HEK293 (cell line): ENCODE results near the gene GARRE1.

ENCODE experiments used
- CTCF ChIA-PET: fragments of 350-600 bp; formaldehyde crosslinking; extraction: SDS; loops from one replicate; lab custom pipeline; 2021; ENCODE audit warnings: antibody characterized with exemption; lab: Yijun Ruan, JAX
- POLR2A ChIA-PET: fragments of 300-600 bp; formaldehyde crosslinking; extraction: SDS; loops from one replicate; lab custom pipeline; 2020; ENCODE audit warnings: antibody characterized with exemption, inconsistent platforms; lab: Yijun Ruan, JAX
- H3K27ac ChIP-seq: fragments of 200-500 bp; sonication (Bioruptor generic); 2 replicates; pipeline ENCODE4 v1.5.1; 2014; ENCODE audit warnings: low read depth, low read length, control low read depth, inconsistent platforms; ENCODE audit errors: extremely low read depth
- H3K36me3 ChIP-seq, 2 experiments: fragments of 200-500 bp in 1 of 2; sonication (Bioruptor generic) in 1 of 2; 1 replicate in 1 of 2; 2 replicates in 1 of 2; pipeline ENCODE4 v1.5.1; 2014 to 2017; ENCODE audit warnings: inconsistent platforms in 2 of 2, low read length in 2 of 2; ENCODE audit not compliant: control insufficient read depth in 2 of 2, insufficient read depth in 1 of 2
- H3K4me1 ChIP-seq: fragments of 200-500 bp; sonication (Bioruptor generic); 2 replicates; pipeline ENCODE4 v1.5.1; 2014; ENCODE audit warnings: mild to moderate bottlenecking, low read length, inconsistent platforms; ENCODE audit not compliant: control insufficient read depth, insufficient read depth
- H3K4me3 ChIP-seq: 2 replicates; pipeline ENCODE4 v1.5.1; 2011; ENCODE audit warnings: low read depth, mild to moderate bottlenecking, control low read depth, low read length, moderate library complexity
- H3K9me3 ChIP-seq: fragments of 200-500 bp; sonication (Bioruptor generic); 2 replicates; pipeline ENCODE4 v1.5.1; 2014; ENCODE audit warnings: low read depth, low read length, inconsistent platforms; ENCODE audit not compliant: control insufficient read depth, insufficient read depth
- IKZF3 ChIP-seq: fragments of 450-650 bp; IDR thresholded peaks from 2 replicates; pipeline ENCODE4 v1.5.0; 2018; ENCODE audit warnings: missing biosample characterization, mild to moderate bottlenecking, missing genetic modification characterization, moderate library complexity
- SCRT2 ChIP-seq: fragments of 450-650 bp; formaldehyde crosslinking; IDR thresholded peaks from 2 replicates; pipeline ENCODE4 v1.5.1; 2016; ENCODE audit warnings: missing biosample characterization, missing genetic modification characterization
- TCF7L2 ChIP-seq: IDR thresholded peaks from 2 replicates; pipeline ENCODE4 v1.6.1; 2011; ENCODE audit warnings: low read depth, mild to moderate bottlenecking, inconsistent platforms, low read length, moderate library complexity, borderline replicate concordance
- ZNF2 ChIP-seq: fragments of 450-650 bp; formaldehyde crosslinking; IDR thresholded peaks from 2 replicates; pipeline ENCODE4 v1.5.1; 2016; ENCODE audit warnings: missing biosample characterization, missing genetic modification characterization
- ZNF23 ChIP-seq: fragments of 450-650 bp; formaldehyde crosslinking; IDR thresholded peaks from 2 replicates; pipeline ENCODE4 v1.5.1; 2016; ENCODE audit warnings: missing biosample characterization, missing genetic modification characterization, borderline replicate concordance
- ZNF394 ChIP-seq: fragments of 450-650 bp; formaldehyde crosslinking; IDR thresholded peaks from 2 replicates; pipeline ENCODE4 v1.5.1; 2016; ENCODE audit warnings: missing biosample characterization, missing genetic modification characterization, mild to moderate bottlenecking, moderate library complexity, borderline replicate concordance
- ZNF433 ChIP-seq: fragments of 450-650 bp; formaldehyde crosslinking; IDR thresholded peaks from 2 replicates; pipeline ENCODE4 v1.5.1; 2016; ENCODE audit warnings: missing biosample characterization, missing genetic modification characterization, low read depth
- ZNF473 ChIP-seq: fragments of 450-650 bp; formaldehyde crosslinking; IDR thresholded peaks from 2 replicates; pipeline ENCODE4 v1.5.1; 2017; ENCODE audit warnings: missing biosample characterization, missing genetic modification characterization
- ZNF48 ChIP-seq: fragments of 450-650 bp; formaldehyde crosslinking; IDR thresholded peaks from 2 replicates; pipeline ENCODE4 v1.5.1; 2016; ENCODE audit warnings: missing biosample characterization, missing genetic modification characterization
- ZNF596 ChIP-seq: fragments of 450-650 bp; IDR thresholded peaks from 2 replicates; pipeline ENCODE4 v1.5.0; 2018; ENCODE audit warnings: missing biosample characterization, mild to moderate bottlenecking, missing genetic modification characterization, moderate library complexity
- ZNF623 ChIP-seq: fragments of 450-650 bp; formaldehyde crosslinking; IDR thresholded peaks from 2 replicates; pipeline ENCODE4 v1.5.1; 2016; ENCODE audit warnings: missing biosample characterization, missing genetic modification characterization
- ZNF624 ChIP-seq: fragments of 450-650 bp; formaldehyde crosslinking; IDR thresholded peaks from 2 replicates; pipeline ENCODE4 v1.5.1; 2017; ENCODE audit warnings: missing biosample characterization, missing genetic modification characterization
- ZNF629 ChIP-seq: fragments of 450-650 bp; formaldehyde crosslinking; IDR thresholded peaks from 2 replicates; pipeline ENCODE4 v1.5.1; 2017; ENCODE audit warnings: missing biosample characterization, missing genetic modification characterization
- ZNF785 ChIP-seq: fragments of 450-650 bp; formaldehyde crosslinking; IDR thresholded peaks from 2 replicates; pipeline ENCODE4 v1.5.1; 2016; ENCODE audit warnings: missing biosample characterization, missing genetic modification characterization
- TF ChIP-seq, protein P1 (sequence below): fragments of 450-650 bp; formaldehyde crosslinking; IDR thresholded peaks from 2 replicates; pipeline ENCODE4 v1.5.1; 2016; ENCODE audit warnings: missing biosample characterization, missing genetic modification characterization
- TF ChIP-seq, protein P2 (sequence below): fragments of 450-650 bp; formaldehyde crosslinking; IDR thresholded peaks from 2 replicates; pipeline ENCODE4 v1.5.1; 2016; ENCODE audit warnings: missing biosample characterization, missing genetic modification characterization
- TF ChIP-seq, protein P3 (sequence below): fragments of 450-650 bp; formaldehyde crosslinking; IDR thresholded peaks from 2 replicates; pipeline ENCODE4 v1.5.1; 2016; ENCODE audit warnings: missing biosample characterization, missing genetic modification characterization
- TF ChIP-seq, protein P4 (sequence below): fragments of 450-650 bp; formaldehyde crosslinking; IDR thresholded peaks from 2 replicates; pipeline ENCODE4 v1.5.1; 2016; ENCODE audit warnings: missing biosample characterization, missing genetic modification characterization
- TF ChIP-seq, protein P5 (sequence below): fragments of 450-650 bp; formaldehyde crosslinking; IDR thresholded peaks from 2 replicates; pipeline ENCODE4 v1.5.1; 2016; ENCODE audit warnings: missing biosample characterization, missing genetic modification characterization
- TF ChIP-seq, protein P6 (sequence below): fragments of 450-650 bp; formaldehyde crosslinking; IDR thresholded peaks from 2 replicates; pipeline ENCODE4 v1.5.1; 2016; ENCODE audit warnings: missing biosample characterization, missing genetic modification characterization, low read depth

GARRE1 gene

DNA sequence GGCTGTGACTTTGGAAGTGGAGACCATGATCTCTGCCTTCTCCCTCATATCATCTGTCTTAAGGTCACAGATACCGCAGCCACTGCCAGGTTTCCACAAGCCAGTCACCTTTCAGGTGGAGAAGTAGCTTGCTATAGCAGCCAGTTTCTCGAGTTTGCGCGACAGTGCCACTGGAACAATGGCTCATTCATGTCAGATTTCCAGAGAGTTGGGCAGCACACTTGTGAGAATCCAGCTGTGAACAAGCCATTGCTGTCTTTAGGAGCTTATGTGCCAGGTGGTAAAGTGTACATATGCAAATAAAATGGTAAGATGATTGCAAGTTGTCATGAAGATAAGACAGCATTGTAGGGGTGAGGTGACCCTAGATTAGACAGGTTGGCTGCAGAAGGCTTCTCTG is 22.3 kb downstream of the GARRE1 start:
- Histone ChIP-seq H3K9me3 (peaks cover 2% of the 10 kb centered on the region), H3K4me1 (peaks cover 11% of the 10 kb centered on the region), H3K27ac (peak overlapping the region; percentile 18; the same call in 1 of the 2 replicates), H3K36me3 (peaks cover 0 to 30% of the 10 kb centered on the region in 2 experiments; a peak in 2 of 3 replicates), H3K4me3 (no peak overlapping the region)
- ChIA-PET POLR2A (interaction anchor here (0.9 kb wide), 1 partner anchor 19 kb away, joined by 3 read pairs; no protein-coding TSS in a partner anchor), CTCF (interaction anchor here (0.5 to 2.1 kb wide), 3 partner anchors 16 to 180 kb away, joined by 3 to 7 read pairs (median 4); no protein-coding TSS in a partner anchor)
- TF ChIP-seq, protein P1, sequence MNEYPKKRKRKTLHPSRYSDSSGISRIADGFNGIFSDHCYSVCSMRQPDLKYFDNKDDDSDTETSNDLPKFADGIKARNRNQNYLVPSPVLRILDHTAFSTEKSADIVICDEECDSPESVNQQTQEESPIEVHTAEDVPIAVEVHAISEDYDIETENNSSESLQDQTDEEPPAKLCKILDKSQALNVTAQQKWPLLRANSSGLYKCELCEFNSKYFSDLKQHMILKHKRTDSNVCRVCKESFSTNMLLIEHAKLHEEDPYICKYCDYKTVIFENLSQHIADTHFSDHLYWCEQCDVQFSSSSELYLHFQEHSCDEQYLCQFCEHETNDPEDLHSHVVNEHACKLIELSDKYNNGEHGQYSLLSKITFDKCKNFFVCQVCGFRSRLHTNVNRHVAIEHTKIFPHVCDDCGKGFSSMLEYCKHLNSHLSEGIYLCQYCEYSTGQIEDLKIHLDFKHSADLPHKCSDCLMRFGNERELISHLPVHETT (tag by site-specific recombination) = no peak
- TF ChIP-seq ZNF23 (tag by site-specific recombination) = no peak
- 0 out of 2 replicates have a peak, but pooled peaks have one; percentile 10 for TF ChIP-seq ZNF623 (tag by site-specific recombination)
- TF ChIP-seq, protein P2, sequence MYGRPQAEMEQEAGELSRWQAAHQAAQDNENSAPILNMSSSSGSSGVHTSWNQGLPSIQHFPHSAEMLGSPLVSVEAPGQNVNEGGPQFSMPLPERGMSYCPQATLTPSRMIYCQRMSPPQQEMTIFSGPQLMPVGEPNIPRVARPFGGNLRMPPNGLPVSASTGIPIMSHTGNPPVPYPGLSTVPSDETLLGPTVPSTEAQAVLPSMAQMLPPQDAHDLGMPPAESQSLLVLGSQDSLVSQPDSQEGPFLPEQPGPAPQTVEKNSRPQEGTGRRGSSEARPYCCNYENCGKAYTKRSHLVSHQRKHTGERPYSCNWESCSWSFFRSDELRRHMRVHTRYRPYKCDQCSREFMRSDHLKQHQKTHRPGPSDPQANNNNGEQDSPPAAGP (tag by site-specific recombination) = 0 out of 2 replicates have a peak, but pooled peaks have one; percentile 15
- no peak for TF ChIP-seq ZNF785 (tag by site-specific recombination)

DNA sequence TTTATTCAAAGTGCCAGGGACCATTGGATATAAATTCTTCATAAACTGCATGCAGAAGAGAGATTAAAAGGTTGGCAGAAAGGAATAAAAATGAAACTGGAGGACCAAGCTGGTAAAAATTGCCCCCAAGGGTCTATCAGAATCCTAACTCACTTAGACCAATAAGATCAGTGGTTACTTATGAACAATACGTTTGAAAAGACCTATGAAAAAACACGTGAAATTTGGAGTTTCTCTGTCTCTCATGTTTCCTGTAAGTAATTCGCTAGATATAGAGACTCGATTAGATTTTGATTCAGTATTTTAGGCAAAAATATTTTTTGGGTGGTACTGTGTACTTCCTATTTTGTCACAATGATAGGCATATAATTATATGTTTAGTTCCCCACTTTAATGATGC is 22.9 kb downstream of the GARRE1 start:
- H3K4me3 ChIP-seq = no peak overlapping the region
- CTCF ChIA-PET = interaction anchor here (0.7 to 2.1 kb wide), 3 partner anchors 16 to 69 kb away, joined by 3 to 7 read pairs (median 3); no protein-coding TSS in a partner anchor
- H3K27ac ChIP-seq = no peak overlapping the region
- TF ChIP-seq ZNF394 (tag by site-specific recombination) (no peak), TCF7L2 (no peak), ZNF48 (tag by site-specific recombination) (no peak), ZNF629 (tag by site-specific recombination) (no peak), ZNF624 (tag by site-specific recombination) (no peak), ZNF473 (tag by site-specific recombination) (no peak), ZNF433 (tag by site-specific recombination) (no peak), ZNF596 (tag by site-specific recombination) (no peak), ZNF2 (no peak), SCRT2 (no peak), IKZF3 (tag by site-specific recombination) (no peak)
- TF ChIP-seq, protein P3, sequence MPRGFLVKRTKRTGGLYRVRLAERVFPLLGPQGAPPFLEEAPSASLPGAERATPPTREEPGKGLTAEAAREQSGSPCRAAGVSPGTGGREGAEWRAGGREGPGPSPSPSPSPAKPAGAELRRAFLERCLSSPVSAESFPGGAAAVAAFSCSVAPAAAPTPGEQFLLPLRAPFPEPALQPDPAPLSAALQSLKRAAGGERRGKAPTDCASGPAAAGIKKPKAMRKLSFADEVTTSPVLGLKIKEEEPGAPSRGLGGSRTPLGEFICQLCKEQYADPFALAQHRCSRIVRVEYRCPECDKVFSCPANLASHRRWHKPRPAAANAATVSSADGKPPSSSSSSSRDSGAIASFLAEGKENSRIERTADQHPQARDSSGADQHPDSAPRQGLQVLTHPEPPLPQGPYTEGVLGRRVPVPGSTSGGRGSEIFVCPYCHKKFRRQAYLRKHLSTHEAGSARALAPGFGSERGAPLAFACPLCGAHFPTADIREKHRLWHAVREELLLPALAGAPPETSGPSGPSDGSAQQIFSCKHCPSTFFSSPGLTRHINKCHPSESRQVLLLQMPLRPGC (tag by site-specific recombination) = no peak
- TF ChIP-seq, protein P4, sequence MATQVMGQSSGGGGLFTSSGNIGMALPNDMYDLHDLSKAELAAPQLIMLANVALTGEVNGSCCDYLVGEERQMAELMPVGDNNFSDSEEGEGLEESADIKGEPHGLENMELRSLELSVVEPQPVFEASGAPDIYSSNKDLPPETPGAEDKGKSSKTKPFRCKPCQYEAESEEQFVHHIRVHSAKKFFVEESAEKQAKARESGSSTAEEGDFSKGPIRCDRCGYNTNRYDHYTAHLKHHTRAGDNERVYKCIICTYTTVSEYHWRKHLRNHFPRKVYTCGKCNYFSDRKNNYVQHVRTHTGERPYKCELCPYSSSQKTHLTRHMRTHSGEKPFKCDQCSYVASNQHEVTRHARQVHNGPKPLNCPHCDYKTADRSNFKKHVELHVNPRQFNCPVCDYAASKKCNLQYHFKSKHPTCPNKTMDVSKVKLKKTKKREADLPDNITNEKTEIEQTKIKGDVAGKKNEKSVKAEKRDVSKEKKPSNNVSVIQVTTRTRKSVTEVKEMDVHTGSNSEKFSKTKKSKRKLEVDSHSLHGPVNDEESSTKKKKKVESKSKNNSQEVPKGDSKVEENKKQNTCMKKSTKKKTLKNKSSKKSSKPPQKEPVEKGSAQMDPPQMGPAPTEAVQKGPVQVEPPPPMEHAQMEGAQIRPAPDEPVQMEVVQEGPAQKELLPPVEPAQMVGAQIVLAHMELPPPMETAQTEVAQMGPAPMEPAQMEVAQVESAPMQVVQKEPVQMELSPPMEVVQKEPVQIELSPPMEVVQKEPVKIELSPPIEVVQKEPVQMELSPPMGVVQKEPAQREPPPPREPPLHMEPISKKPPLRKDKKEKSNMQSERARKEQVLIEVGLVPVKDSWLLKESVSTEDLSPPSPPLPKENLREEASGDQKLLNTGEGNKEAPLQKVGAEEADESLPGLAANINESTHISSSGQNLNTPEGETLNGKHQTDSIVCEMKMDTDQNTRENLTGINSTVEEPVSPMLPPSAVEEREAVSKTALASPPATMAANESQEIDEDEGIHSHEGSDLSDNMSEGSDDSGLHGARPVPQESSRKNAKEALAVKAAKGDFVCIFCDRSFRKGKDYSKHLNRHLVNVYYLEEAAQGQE (tag by site-specific recombination) = no peak
- TF ChIP-seq, protein P5, sequence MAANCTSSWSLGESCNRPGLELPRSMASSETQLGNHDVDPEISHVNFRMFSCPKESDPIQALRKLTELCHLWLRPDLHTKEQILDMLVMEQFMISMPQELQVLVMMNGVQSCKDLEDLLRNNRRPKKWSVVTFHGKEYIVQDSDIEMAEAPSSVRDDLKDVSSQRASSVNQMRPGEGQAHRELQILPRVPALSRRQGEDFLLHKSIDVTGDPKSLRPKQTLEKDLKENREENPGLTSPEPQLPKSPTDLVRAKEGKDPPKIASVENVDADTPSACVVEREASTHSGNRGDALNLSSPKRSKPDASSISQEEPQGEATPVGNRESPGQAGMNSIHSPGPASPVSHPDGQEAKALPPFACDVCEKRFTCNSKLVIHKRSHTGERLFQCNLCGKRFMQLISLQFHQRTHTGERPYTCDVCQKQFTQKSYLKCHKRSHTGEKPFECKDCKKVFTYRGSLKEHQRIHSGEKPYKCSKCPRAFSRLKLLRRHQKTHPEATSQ = no peak
- TF ChIP-seq, protein P6, sequence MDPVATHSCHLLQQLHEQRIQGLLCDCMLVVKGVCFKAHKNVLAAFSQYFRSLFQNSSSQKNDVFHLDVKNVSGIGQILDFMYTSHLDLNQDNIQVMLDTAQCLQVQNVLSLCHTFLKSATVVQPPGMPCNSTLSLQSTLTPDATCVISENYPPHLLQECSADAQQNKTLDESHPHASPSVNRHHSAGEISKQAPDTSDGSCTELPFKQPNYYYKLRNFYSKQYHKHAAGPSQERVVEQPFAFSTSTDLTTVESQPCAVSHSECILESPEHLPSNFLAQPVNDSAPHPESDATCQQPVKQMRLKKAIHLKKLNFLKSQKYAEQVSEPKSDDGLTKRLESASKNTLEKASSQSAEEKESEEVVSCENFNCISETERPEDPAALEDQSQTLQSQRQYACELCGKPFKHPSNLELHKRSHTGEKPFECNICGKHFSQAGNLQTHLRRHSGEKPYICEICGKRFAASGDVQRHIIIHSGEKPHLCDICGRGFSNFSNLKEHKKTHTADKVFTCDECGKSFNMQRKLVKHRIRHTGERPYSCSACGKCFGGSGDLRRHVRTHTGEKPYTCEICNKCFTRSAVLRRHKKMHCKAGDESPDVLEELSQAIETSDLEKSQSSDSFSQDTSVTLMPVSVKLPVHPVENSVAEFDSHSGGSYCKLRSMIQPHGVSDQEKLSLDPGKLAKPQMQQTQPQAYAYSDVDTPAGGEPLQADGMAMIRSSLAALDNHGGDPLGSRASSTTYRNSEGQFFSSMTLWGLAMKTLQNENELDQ (tag by site-specific recombination) = no peak
- peaks cover 0 to 28% of the 10 kb centered on the region in 2 experiments; a peak in 2 of 3 replicates for H3K36me3 ChIP-seq
- peaks cover 2% of the 10 kb centered on the region for H3K9me3 ChIP-seq
- H3K4me1 ChIP-seq = peaks cover 11% of the 10 kb centered on the region
- POLR2A ChIA-PET = interaction anchor here (0.9 kb wide), 1 partner anchor 20 kb away, joined by 3 read pairs; no protein-coding TSS in a partner anchor
